ENCODE data around the gene PRDM12. TPM values are rescaled to one million over a fixed set of nuclear protein-coding genes. Genes with fewer than 3 reads are reported as not detected.
A peak's percentile ranks its signal among the peaks of the same experiment; 100 is the strongest.

PRDM12 gene
- total and polyA plus RNA-seq, 10 donors: 0.06 to 0.07 TPM; not detected in 8

- Histone ChIP-seq H3K9me3 (no peaks in the 10 kb centered on the region), H3K36me3 (no peaks in the 10 kb centered on the region), H3K27ac (no peak overlapping the region), H3K27me3 (replicated peaks in 1 of 7) (peaks cover 36 to 100% (median 99%) of the 10 kb centered on the region in 7 donors), H3K4me1 (peaks cover 41 to 81% (median 72%) of the 10 kb centered on the region in 6 donors), H3K4me3 (peak overlapping the region in 7 of 8 donors; percentile 6 to 52 (median 12))
- TF ChIP-seq CTCF (IDR thresholded peaks at IDR 0.05 in 8 of 11, conservative IDR thresholded peaks at IDR 0.05 in 3 of 11): no peak
- TF ChIP-seq POLR2AphosphoS5 (IDR thresholded peaks at IDR 0.05): no peak
- TF ChIP-seq POLR2A (IDR thresholded peaks at IDR 0.05): no peak
- no peak for DNase-seq
- intact Hi-C loops (cut with DNase I; ENCODE audit: low total_unique reads): no loop called here
- 0 to 4% (median 3%) methylated on average over 20 to 65 of the region's 65 CpGs for WGBS, 5 donors
Measured at GRCh38 chr9:130663258-130663976, 977 bp upstream of the PRDM12 start.

GRCh38 chr9:130663977-130664250 lies 480 bp upstream of the PRDM12 start:
- Histone ChIP-seq H3K36me3 (no peaks in the 10 kb centered on the region), H3K4me3 (peak overlapping the region in 4 of 8 donors; percentile 1 to 52 (median 9)), H3K27ac (no peak overlapping the region), H3K9me3 (no peaks in the 10 kb centered on the region), H3K4me1 (peaks cover 41 to 81% (median 72%) of the 10 kb centered on the region in 6 donors), H3K27me3 (replicated peaks in 1 of 7) (peaks cover 35 to 100% (median 97%) of the 10 kb centered on the region in 7 donors)
- WGBS, 5 donors: 1 to 12% (median 6%) methylated on average over 15 to 19 of the region's 19 CpGs
- no peak for TF ChIP-seq POLR2A (IDR thresholded peaks at IDR 0.05)
- no peak for TF ChIP-seq CTCF (IDR thresholded peaks at IDR 0.05 in 8 of 11, conservative IDR thresholded peaks at IDR 0.05 in 3 of 11)
- no peak for TF ChIP-seq POLR2AphosphoS5 (IDR thresholded peaks at IDR 0.05)
- intact Hi-C loops (cut with DNase I; ENCODE audit: low total_unique reads): no loop called here
- DNase-seq: no peak

- WGBS, 5 donors: 2 to 6% (median 4%) methylated on average over 9 to 26 of the region's 26 CpGs
- no peak for TF ChIP-seq POLR2AphosphoS5 (IDR thresholded peaks at IDR 0.05)
- H3K36me3 ChIP-seq: no peaks in the 10 kb centered on the region
- peak overlapping the region in 1 of 8 donors; percentile 52 for H3K4me3 ChIP-seq
- H3K27me3 ChIP-seq (replicated peaks in 1 of 7): peaks cover 32 to 93% (median 86%) of the 10 kb centered on the region in 7 donors
- H3K4me1 ChIP-seq: peaks cover 41 to 71% (median 66%) of the 10 kb centered on the region in 6 donors
- intact Hi-C loops (cut with DNase I; ENCODE audit: low total_unique reads): no loop called here
- H3K27ac ChIP-seq: no peak overlapping the region
- H3K9me3 ChIP-seq: no peaks in the 10 kb centered on the region
- DNase-seq: no peak
Measured at GRCh38 chr9:130665029-130665430, 636 bp downstream of the PRDM12 start.

GRCh38 chr9:130665431-130666392 lies 1.3 kb downstream of the PRDM12 start:
- TF ChIP-seq POLR2A (IDR thresholded peaks at IDR 0.05) (no peak), CTCF (IDR thresholded peaks at IDR 0.05 in 8 of 11, conservative IDR thresholded peaks at IDR 0.05 in 3 of 11) (no peak), POLR2AphosphoS5 (IDR thresholded peaks at IDR 0.05) (no peak)
- Histone ChIP-seq H3K27ac (no peak overlapping the region), H3K36me3 (no peaks in the 10 kb centered on the region), H3K9me3 (no peaks in the 10 kb centered on the region), H3K4me3 (peak overlapping the region in 2 of 8 donors; percentile 5 to 38), H3K4me1 (peaks cover 37 to 65% (median 59%) of the 10 kb centered on the region in 6 donors), H3K27me3 (replicated peaks in 1 of 7) (peaks cover 29 to 87% (median 79%) of the 10 kb centered on the region in 7 donors)
- 5 to 6% (median 6%) methylated on average over 39 to 61 of the region's 61 CpGs for WGBS, 5 donors
- DNase-seq: no peak
- intact Hi-C loops (cut with DNase I; ENCODE audit: low total_unique reads): no loop called here

All from spleen (tissue), 11 donors.